HG03565 (cell line): Measurements from ENCODE around the gene TBL1Y.
"Not testable (repeated sequence)": the region's sequence is repeated elsewhere in the genome, so short reads cannot be mapped to it uniquely, and the experiment has no call there.

Experiments
- ATAC-seq: cut with Tn5 transposase; IDR thresholded peaks from one replicate; pipeline ENCODE4 v1.9.1; 2021; ENCODE audit warnings: mild to moderate bottlenecking, moderate library complexity; ENCODE audit not compliant: unreplicated experiment

TBL1Y gene

GRCh38 chrY:6910372-6911252 lies at the start of gene TBL1Y:
Gene TBL1Y, plus strand, starts transcription at chrY:6910697. Its CDS starts 114,388 bp downstream, at chrY:7025085.
- no peak for ATAC-seq

GRCh38 chrY:6894496-6894895 lies 16.0 kb upstream of the TBL1Y start:
- ATAC-seq = no peak

GRCh38 chrY:6895236-6895635 lies 15.3 kb upstream of the TBL1Y start:
- ATAC-seq = no peak

- not testable (repeated sequence) for ATAC-seq
These were observed 8.4 kb upstream of the TBL1Y start for GRCh38 chrY:6902116-6902515.

GRCh38 chrY:6907591-6907990 lies 2.9 kb upstream of the TBL1Y start:
- no peak for ATAC-seq

- not testable (repeated sequence) for ATAC-seq
These were observed 2.5 kb upstream of the TBL1Y start for GRCh38 chrY:6908021-6908420.

GRCh38 chrY:6909118-6909521 lies 1.4 kb upstream of the TBL1Y start:
- no peak for ATAC-seq

GRCh38 chrY:6909856-6910255 lies 641 bp upstream of the TBL1Y start:
- ATAC-seq = no peak

- no peak for ATAC-seq
These were observed 870 bp downstream of the TBL1Y start, which contains the start of gene AMELY for GRCh38 chrY:6911253-6911881. Gene AMELY, minus strand, starts transcription at chrY:6911752. Its CDS starts 39,144 bp downstream, at chrY:6872608.

- ATAC-seq = no peak
These were observed 2.9 kb downstream of the TBL1Y start for GRCh38 chrY:6913362-6913761.

GRCh38 chrY:6921061-6921460 lies 10.6 kb downstream of the TBL1Y start:
- no peak for ATAC-seq

- no peak for ATAC-seq
These were observed 17.8 kb downstream of the TBL1Y start for GRCh38 chrY:6928265-6928664.

GRCh38 chrY:6929237-6929636 lies 18.7 kb downstream of the TBL1Y start:
- no peak for ATAC-seq

GRCh38 chrY:6931779-6932396 lies 21.4 kb downstream of the TBL1Y start:
- no peak for ATAC-seq

GRCh38 chrY:6935497-6935896 lies 25.0 kb downstream of the TBL1Y start:
- no peak for ATAC-seq

- ATAC-seq = no peak
These were observed 37.2 kb downstream of the TBL1Y start for GRCh38 chrY:6947695-6948094.

- ATAC-seq = no peak
These were observed 37.9 kb downstream of the TBL1Y start for GRCh38 chrY:6948378-6948777.

- ATAC-seq = no peak
These were observed 39.5 kb downstream of the TBL1Y start for GRCh38 chrY:6949947-6950346.

GRCh38 chrY:6964732-6965131 lies 54.2 kb downstream of the TBL1Y start:
- no peak for ATAC-seq

- peak; percentile 85 for ATAC-seq
These were observed 56.0 kb downstream of the TBL1Y start for GRCh38 chrY:6966521-6966920.

- ATAC-seq = no peak
These were observed 57.2 kb downstream of the TBL1Y start for GRCh38 chrY:6967736-6968135.

GRCh38 chrY:6968191-6968590 lies 57.7 kb downstream of the TBL1Y start:
- ATAC-seq = no peak
